DMS53 (cell line): ENCODE data around the gene TLK1.

Source experiments
- DNase-seq: peaks from one replicate; lab custom pipeline; 2025; lab: John Stamatoyannopoulos, UW

TLK1 gene

GRCh38 chr2:170997893-170998597 lies 162.6 kb downstream of the TLK1 start:
- DNase-seq = no peak

- DNase-seq = no peak
Observed at GRCh38 chr2:170996316-170996715, 164.4 kb downstream of the TLK1 start.

GRCh38 chr2:170991398-170992182 lies 169.1 kb downstream of the TLK1 start:
- no peak for DNase-seq

GRCh38 chr2:170986566-170987258 lies 174.0 kb downstream of the TLK1 start:
- DNase-seq = no peak

- no peak for DNase-seq
Observed at GRCh38 chr2:170985407-170985806, 175.3 kb downstream of the TLK1 start.

DNA sequence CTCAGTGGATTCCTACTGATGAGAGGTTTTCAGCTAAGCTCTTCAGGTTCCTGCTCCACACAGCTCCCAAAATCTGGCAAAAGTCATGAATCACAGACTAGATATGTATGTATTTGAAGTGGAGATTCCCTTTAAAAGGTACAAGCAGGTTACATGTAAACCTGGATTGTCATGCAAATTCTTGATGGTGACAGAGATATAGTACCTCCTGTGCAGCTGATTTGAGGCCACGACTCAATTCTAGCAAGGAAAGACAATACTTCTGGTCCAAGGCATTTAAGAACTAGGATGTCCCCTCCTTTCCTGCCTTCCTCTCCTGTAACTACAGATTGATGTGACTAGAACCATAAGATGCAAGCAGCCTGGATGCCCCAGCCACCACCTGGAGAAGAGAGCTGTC lies 176.6 kb downstream of the TLK1 start:
- no peak for DNase-seq

GRCh38 chr2:170975943-170976270 lies 184.8 kb downstream of the TLK1 start:
- DNase-seq = no peak

DNA sequence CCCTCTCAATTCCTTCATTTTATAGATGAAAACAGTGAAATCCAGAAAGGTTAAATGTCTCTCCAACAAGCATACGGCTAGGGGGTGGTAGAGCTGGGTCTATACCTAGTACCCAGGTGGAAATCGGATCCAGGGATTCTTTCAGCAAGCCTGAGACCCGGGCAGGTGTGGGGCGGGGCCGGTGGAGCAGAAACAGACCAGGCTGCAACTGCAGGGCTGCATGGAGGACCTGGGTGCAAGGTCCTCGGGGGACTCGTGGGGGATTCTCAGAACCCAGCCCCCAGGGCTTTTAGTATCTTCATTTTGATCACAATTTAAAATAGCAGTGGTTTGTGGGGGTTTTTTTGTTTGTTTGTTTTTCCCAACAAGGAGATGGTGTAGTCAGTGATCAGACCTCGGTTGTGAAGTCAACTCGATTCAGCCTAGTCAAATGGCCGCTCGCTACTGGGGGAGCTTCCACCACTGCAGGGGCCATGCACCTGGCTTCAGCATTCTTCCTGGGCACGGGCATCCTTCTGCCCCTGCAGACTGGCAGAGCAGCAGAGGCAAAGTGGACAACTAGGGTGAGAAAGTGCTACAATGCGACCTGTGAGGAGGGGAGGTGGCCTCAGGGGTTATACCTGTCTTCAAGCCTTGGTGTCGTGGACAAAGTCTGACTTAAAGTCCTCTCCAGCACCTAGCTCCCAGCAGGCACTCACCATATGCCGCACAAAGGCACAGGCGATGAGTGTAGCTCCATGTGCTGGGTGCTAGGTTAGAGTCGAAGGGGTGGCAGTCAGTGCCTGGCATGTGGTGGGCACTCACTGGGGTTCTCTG lies 185.4 kb downstream of the TLK1 start:
- no peak for DNase-seq

- DNase-seq = peak; percentile 61
Observed at GRCh38 chr2:170974304-170974993, 186.2 kb downstream of the TLK1 start.

DNA sequence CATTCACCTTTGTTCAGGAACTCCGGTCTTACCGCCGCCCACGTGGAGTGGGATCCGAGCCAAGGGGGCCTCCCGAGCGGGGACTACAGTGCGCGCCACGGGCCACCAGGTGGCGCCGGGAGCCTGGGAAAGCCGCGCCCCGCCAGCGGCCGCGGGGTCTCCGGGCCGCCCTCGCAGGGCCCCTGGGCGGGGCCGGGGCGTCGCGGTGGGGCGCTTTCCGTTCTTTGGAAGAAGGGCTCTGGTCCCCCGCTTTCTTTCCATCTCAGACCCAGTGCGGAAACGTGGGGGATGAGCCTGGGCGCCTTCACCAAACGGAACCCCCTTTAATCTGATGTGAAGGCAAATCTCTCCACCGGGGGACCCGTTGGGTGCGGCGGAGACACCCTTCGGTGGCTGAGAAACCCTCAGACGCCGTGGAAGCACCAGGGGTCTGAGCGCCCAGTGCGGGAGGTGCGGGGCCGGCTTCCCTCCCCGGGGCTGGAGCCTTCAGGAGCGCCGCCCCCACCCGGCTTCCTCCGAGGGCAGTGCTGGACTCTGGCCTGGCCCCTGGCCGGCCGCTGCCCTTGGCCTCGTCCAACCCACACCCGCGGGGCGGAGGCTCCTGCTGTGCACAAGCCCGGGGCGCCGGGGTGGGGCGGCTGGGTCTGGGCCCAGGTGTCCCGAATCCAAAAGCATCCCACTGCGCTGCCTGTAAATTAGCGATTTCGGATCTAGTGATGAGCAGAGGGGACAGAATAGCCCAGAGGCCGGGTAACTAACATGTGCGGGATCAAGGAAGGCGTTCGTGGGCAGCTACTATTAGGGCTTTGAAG lies 187.0 kb downstream of the TLK1 start:
- DNase-seq = peak; percentile 98

- no peak for DNase-seq
Observed at GRCh38 chr2:170973225-170973491, 187.5 kb downstream of the TLK1 start.

DNA sequence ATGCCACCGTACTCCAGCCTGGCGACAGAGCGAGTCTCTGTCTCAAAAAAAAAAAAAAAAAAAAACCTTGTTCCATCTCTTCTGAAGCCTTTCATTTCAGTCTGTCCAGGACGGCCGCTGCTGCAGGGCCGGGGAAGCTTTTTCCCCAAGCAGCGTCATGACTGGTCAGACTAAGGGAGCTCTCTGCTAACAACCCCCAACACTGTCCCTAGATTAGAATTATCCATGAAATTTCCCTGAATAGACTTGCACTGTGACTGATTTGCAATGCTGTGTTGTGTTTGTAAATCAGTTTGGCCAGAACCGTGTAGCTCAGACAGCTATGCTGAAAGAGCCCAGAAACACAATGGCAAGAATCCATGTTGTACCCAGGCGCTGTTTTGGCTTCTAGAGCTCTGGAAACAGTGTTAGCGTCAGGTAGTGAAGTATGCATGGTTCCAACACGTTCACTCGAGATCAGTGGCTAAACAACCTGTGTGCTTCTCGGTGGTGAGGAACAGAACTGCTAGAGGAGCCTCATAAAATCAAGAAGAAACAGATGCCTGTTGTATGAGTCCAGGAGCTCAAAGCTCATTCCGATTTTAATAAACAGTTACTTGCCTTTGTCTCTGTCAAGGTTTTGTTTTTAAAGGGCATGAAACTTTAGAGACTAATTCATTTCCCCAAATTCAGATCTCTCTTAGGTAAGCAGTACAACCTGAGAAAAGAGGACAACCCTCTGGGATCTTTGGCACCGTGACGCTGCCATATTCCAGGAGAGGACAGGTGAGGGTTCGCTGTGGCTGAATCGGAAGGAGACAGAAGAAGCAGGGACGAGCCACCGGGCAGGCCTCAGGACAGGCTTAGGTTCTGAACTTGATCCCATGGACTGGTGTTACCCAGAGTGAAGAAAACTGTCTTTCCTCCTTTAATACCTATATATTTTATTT lies 188.1 kb downstream of the TLK1 start:
- DNase-seq = peak; percentile 84

- no peak for DNase-seq
Observed at GRCh38 chr2:170971071-170971470, 189.6 kb downstream of the TLK1 start.

DNA sequence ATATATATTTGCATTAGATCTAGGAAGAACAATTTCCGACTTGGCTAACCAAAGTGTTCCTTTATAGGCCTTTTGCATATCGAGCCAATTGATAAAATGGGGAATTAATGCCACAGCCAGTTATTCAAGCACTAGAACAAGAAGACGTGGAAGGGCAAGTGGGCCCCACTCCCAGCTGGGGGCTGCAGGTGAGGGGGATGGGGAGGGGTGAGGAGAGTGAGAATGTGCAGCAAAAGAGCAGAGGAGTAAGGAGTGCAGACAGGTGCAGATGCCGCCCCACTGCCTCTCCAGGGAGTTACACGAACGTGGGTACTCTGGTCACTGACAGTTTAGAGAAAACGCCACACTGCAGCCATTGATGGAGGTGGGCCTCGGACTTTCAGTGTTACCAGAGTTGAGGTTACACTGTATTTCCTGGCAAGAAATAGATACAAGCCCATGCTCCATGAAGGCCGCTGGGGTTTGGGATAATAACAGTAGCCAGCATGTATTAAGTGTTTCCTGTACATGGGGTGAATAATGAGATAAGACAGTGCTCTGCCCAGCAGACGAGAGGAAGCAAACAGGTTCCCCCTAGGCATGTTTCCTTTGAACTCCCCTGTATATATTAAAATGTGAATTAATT lies 190.7 kb downstream of the TLK1 start:
- no peak for DNase-seq

GRCh38 chr2:170969030-170969429 lies 191.7 kb downstream of the TLK1 start:
- DNase-seq = no peak

- DNase-seq = no peak
Observed at GRCh38 chr2:170968205-170969003, 192.3 kb downstream of the TLK1 start.

GRCh38 chr2:170967553-170967952 lies 193.1 kb downstream of the TLK1 start:
- DNase-seq = no peak

- DNase-seq = peak; percentile 63
Observed at GRCh38 chr2:170966648-170967396, 193.9 kb downstream of the TLK1 start.
